MM.1S (cell line): ENCODE results near the gene FSIP1.

Experiments
- DNase-seq: peaks from one replicate; pipeline ENCODE4 v3.0.0-alpha.2; 2015
- H2AFZ ChIP-seq: fragments of 300-600 bp; sonication (generic); 2 replicates; pipeline ENCODE4 v1.6.0; 2016; ENCODE audit warnings: antibody characterized with exemption, low read length
- H3F3A ChIP-seq: fragments of 300-600 bp; sonication (generic); 2 replicates; pipeline ENCODE4 v1.6.1; 2016; ENCODE audit warnings: mild to moderate bottlenecking, antibody characterized with exemption, low read length, moderate library complexity, mixed read lengths; ENCODE audit not compliant: insufficient read depth
- H3K27ac ChIP-seq: fragments of 300-600 bp; sonication (generic); 2 replicates; pipeline ENCODE4 v1.5.1; 2016; ENCODE audit warnings: mild to moderate bottlenecking, low read length
- H3K27me3 ChIP-seq: fragments of 300-600 bp; sonication (generic); replicated peaks from 2 replicates; pipeline ENCODE4 v1.6.0; 2016; ENCODE audit warnings: low read length; ENCODE audit not compliant: insufficient read depth
- H3K36me3 ChIP-seq: fragments of 300-600 bp; sonication (generic); replicated peaks from 2 replicates; pipeline ENCODE4 v1.6.1; 2016; ENCODE audit warnings: mild to moderate bottlenecking, low read length, mixed read lengths; ENCODE audit not compliant: insufficient read depth
- H3K4me1 ChIP-seq: fragments of 300-600 bp; sonication (generic); 2 replicates; pipeline ENCODE4 v1.6.1; 2016; ENCODE audit warnings: low read length, mixed read lengths
- H3K4me2 ChIP-seq: fragments of 300-600 bp; sonication (generic); 2 replicates; pipeline ENCODE4 v1.6.0; 2016; ENCODE audit warnings: low read depth, low read length
- H3K4me3 ChIP-seq: fragments of 300-600 bp; sonication (generic); 2 replicates; pipeline ENCODE4 v1.5.1; 2016; ENCODE audit warnings: low read length, mixed read lengths
- H3K79me2 ChIP-seq: fragments of 300-600 bp; sonication (generic); 2 replicates; pipeline ENCODE4 v1.6.1; 2016; ENCODE audit warnings: mixed run types, low read length, mixed read lengths
- H3K9ac ChIP-seq: fragments of 300-600 bp; sonication (generic); 2 replicates; pipeline ENCODE4 v1.6.1; 2016; ENCODE audit warnings: low read length, mixed read lengths
- H3K9me2 ChIP-seq: fragments of 300-600 bp; sonication (generic); replicated peaks from 2 replicates; pipeline ENCODE4 v1.6.1; 2016; ENCODE audit warnings: mild to moderate bottlenecking, low read length, mixed read lengths; ENCODE audit not compliant: insufficient read depth
- H3K9me3 ChIP-seq: fragments of 300-600 bp; sonication (generic); replicated peaks from 2 replicates; pipeline ENCODE4 v1.6.1; 2016; ENCODE audit warnings: mild to moderate bottlenecking, low read length, mixed read lengths; ENCODE audit not compliant: insufficient read depth
- H4K20me1 ChIP-seq: fragments of 300-600 bp; sonication (generic); 2 replicates; pipeline ENCODE4 v1.6.1; 2016; ENCODE audit warnings: mild to moderate bottlenecking, low read length, moderate library complexity, mixed read lengths; ENCODE audit not compliant: insufficient read depth
- EZH2 ChIP-seq: fragments of 300-600 bp; sonication (generic); optimal IDR thresholded peaks from 2 replicates; pipeline ENCODE3; 2017; ENCODE audit warnings: low read depth, mild to moderate bottlenecking, antibody characterized with exemption, low read length, mixed read lengths
- EZH2phosphoT487 ChIP-seq: fragments of 300-600 bp; sonication (generic); IDR thresholded peaks from 2 replicates; pipeline ENCODE4 v1.6.1; 2018; ENCODE audit warnings: antibody characterized with exemption, low read length
- TF ChIP-seq, protein P1 (sequence below): fragments of 300-600 bp; sonication (generic); IDR thresholded peaks from 2 replicates; pipeline ENCODE4 v1.5.1; 2016; ENCODE audit warnings: antibody characterized with exemption, low read length, mixed read lengths

FSIP1 gene

DNA sequence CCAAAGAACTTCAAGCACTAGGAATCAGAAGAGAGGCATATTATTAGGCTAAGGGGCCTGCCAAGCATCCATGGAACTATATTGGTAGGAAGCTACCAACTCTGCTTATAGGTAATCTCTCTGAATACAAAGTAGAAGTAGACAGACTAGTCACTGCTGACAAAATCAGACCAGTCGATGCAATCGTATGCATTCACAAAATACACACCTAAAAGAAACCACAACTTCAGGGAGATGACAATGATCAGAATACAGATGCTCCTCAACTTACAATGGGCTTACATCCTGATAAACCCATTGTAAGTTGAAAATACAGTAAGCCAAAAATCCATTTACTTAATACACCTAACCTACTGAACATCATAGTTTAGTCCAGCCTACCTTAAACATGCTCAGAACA is 94.7 kb downstream of the FSIP1 start:
- Histone ChIP-seq H3K79me2 (no peaks in the 10 kb centered on the region), H4K20me1 (no peaks in the 10 kb centered on the region), H3K9me2 (no peaks in the 10 kb centered on the region), H3K36me3 (no peaks in the 10 kb centered on the region), H3K27ac (no peak overlapping the region), H3K9me3 (no peaks in the 10 kb centered on the region), H3K4me1 (no peaks in the 10 kb centered on the region), H3K27me3 (no peaks in the 10 kb centered on the region), H3F3A (no peaks in the 10 kb centered on the region), H3K4me3 (no peak overlapping the region), H3K4me2 (no peak overlapping the region), H3K9ac (no peak overlapping the region), H2AFZ (no peak overlapping the region)
- DNase-seq: no peak
- TF ChIP-seq, protein P1, sequence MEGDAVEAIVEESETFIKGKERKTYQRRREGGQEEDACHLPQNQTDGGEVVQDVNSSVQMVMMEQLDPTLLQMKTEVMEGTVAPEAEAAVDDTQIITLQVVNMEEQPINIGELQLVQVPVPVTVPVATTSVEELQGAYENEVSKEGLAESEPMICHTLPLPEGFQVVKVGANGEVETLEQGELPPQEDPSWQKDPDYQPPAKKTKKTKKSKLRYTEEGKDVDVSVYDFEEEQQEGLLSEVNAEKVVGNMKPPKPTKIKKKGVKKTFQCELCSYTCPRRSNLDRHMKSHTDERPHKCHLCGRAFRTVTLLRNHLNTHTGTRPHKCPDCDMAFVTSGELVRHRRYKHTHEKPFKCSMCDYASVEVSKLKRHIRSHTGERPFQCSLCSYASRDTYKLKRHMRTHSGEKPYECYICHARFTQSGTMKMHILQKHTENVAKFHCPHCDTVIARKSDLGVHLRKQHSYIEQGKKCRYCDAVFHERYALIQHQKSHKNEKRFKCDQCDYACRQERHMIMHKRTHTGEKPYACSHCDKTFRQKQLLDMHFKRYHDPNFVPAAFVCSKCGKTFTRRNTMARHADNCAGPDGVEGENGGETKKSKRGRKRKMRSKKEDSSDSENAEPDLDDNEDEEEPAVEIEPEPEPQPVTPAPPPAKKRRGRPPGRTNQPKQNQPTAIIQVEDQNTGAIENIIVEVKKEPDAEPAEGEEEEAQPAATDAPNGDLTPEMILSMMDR: no peak
- TF ChIP-seq EZH2phosphoT487 (no peak), EZH2 (no peak)

DNA sequence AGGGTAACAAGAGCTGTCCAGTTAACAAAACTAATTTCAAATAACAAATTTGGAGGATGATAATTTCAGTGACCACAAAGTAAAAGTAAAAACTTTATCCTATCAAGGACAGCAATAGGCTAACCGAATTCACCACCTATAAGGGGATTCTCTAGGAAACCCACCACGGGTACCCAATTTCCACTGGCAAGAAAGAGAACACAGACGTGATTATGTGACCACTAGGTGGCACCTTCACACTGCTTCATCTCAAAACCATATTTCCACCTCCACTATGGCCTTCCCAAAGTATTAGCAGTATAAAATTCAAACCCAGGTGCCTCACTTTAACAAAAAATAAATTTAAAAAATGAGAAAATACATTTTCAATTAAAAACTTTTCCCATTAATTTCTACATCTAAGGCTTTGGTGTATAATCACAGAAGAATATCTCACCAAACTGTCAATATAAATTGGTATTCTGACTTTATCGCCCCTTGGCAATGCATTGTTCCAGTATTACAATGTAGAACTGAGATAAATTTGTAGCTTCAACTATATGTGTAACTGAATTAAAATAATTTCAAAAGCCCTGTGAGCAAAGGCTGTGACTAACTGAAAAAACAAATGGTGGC is 96.5 kb downstream of the FSIP1 start:
- Histone ChIP-seq H3K9me3 (no peaks in the 10 kb centered on the region), H3F3A (no peaks in the 10 kb centered on the region), H3K27ac (no peak overlapping the region), H3K4me3 (no peak overlapping the region), H3K4me1 (no peaks in the 10 kb centered on the region), H3K79me2 (no peaks in the 10 kb centered on the region), H3K4me2 (no peak overlapping the region), H3K9me2 (no peaks in the 10 kb centered on the region), H3K36me3 (no peaks in the 10 kb centered on the region), H2AFZ (no peak overlapping the region), H3K27me3 (no peaks in the 10 kb centered on the region), H4K20me1 (no peaks in the 10 kb centered on the region), H3K9ac (no peak overlapping the region)
- TF ChIP-seq, protein P1: peak; percentile 71
- TF ChIP-seq EZH2 (no peak), EZH2phosphoT487 (no peak)
- peak; percentile 39 for DNase-seq

DNA sequence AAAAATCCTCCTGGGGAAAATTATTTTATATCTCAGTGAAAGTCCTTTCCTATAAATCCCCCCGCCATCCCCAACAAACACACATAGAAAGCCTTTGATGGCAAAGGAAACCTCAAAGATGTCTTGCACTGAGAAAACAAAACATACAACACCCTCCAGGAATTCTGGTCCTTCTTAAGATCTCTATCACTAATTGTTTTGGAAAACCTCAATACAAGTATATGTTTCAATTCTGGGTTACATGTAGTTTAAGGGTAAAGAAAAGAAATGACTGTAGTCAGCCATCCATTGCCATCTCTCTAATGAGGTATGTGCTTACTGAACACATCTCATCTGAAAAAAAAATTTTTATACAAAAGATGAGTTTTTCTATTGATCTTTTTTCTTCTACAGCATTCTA is 97.3 kb downstream of the FSIP1 start:
- H3K36me3 ChIP-seq: no peaks in the 10 kb centered on the region
- H3K27ac ChIP-seq: no peak overlapping the region
- no peaks in the 10 kb centered on the region for H3K9me2 ChIP-seq
- no peak overlapping the region for H3K4me2 ChIP-seq
- no peaks in the 10 kb centered on the region for H3K4me1 ChIP-seq
- H3K4me3 ChIP-seq: no peak overlapping the region
- no peaks in the 10 kb centered on the region for H3F3A ChIP-seq
- no peak overlapping the region for H3K9ac ChIP-seq
- H4K20me1 ChIP-seq: no peaks in the 10 kb centered on the region
- no peak for DNase-seq
- no peaks in the 10 kb centered on the region for H3K9me3 ChIP-seq
- TF ChIP-seq, protein P1: no peak
- TF ChIP-seq EZH2phosphoT487: no peak
- no peak for TF ChIP-seq EZH2
- no peaks in the 10 kb centered on the region for H3K79me2 ChIP-seq
- H3K27me3 ChIP-seq: no peaks in the 10 kb centered on the region
- no peak overlapping the region for H2AFZ ChIP-seq
